Natural killer cell (primary cell): ENCODE results near the gene LRRN2. TPM values are rescaled to one million over a fixed set of nuclear protein-coding genes. Genes with fewer than 3 reads are reported as not detected.

Source experiments
- ATAC-seq, 3 donors: fragments of 150-1000 bp in 2 of 3; fragments of 200-7000 bp in 1 of 3; cut with Tn5 transposase; 1 replicate in 1 of 3; 2 replicates in 2 of 3; pipeline ENCODE4 v1.10.0; 2021; ENCODE audit warnings: mild to moderate bottlenecking in 2 of 3, moderate library complexity in 2 of 3
- DNase-seq, 2 donors: peaks; one replicate each; pipeline versions ENCODE4 v3.0.0 to v3.0.0-alpha.2; 2013 to 2021; ENCODE audit warnings: mixed read lengths in 1 of 2
- H3K27ac ChIP-seq: one replicate; pipeline ENCODE4 v1.5.1; 2013; ENCODE audit warnings: mild to moderate bottlenecking, low read length
- H3K27me3 ChIP-seq: one replicate; pipeline ENCODE4 v1.6.1; 2013; ENCODE audit warnings: low read length; ENCODE audit not compliant: control insufficient read depth, insufficient read depth
- H3K36me3 ChIP-seq: one replicate; pipeline ENCODE4 v1.6.1; 2013; ENCODE audit warnings: low read length; ENCODE audit not compliant: control insufficient read depth, insufficient read depth
- H3K4me1 ChIP-seq: one replicate; pipeline ENCODE4 v1.6.1; 2013; ENCODE audit warnings: low read length; ENCODE audit not compliant: control insufficient read depth, insufficient read depth
- H3K4me3 ChIP-seq: one replicate; pipeline ENCODE4 v1.5.1; 2013; ENCODE audit warnings: low read length
- H3K9me3 ChIP-seq: one replicate; pipeline ENCODE4 v1.6.1; 2013; ENCODE audit warnings: low read length; ENCODE audit not compliant: control insufficient read depth, insufficient read depth
- H3K27ac Mint-ChIP-seq, 2 donors: one replicate each; pipeline ENCODE4 v1.8.0; 2022; ENCODE audit warnings: mild to moderate bottlenecking in 2 of 2, mixed read lengths in 2 of 2, moderate library complexity in 1 of 2
- H3K27me3 Mint-ChIP-seq, 2 donors: one replicate each; pipeline ENCODE4 v1.8.0; 2022; ENCODE audit warnings: low read depth in 2 of 2, mixed read lengths in 2 of 2
- H3K36me3 Mint-ChIP-seq: one replicate; pipeline ENCODE4 v1.8.0; 2022; ENCODE audit warnings: mixed read lengths
- H3K4me1 Mint-ChIP-seq, 2 donors: one replicate each; pipeline ENCODE4 v1.8.0; 2022; ENCODE audit warnings: mixed read lengths in 2 of 2
- H3K4me3 Mint-ChIP-seq: one replicate; pipeline ENCODE4 v1.8.0; 2022; ENCODE audit warnings: mild to moderate bottlenecking, moderate library complexity, mixed read lengths
- H3K9me3 Mint-ChIP-seq, 2 donors: one replicate each; pipeline ENCODE4 v1.8.0; 2022; ENCODE audit warnings: mixed read lengths in 2 of 2
- WGBS: methylation state at CpG from one replicate; pipeline ENCODE4 v1.1.7; 2013; ENCODE audit warnings: missing lambda C conversion rate; ENCODE audit not compliant: insufficient coverage; 5-methylcytosine and 5-hydroxymethylcytosine counted together
- intact Hi-C: fragments of 100-400 bp; cut with micrococcal nuclease; formaldehyde crosslinking; loops from one replicate; pipeline ENCODE4 v1.14.2; 2022
- total RNA-seq, 4 donors: library from RNA; stranded (reverse); fragments of 120-200 nt in 1 of 4; gene quantifications; one replicate each; pipeline versions ENCODE4 v1.2.3 to v1.2.4, GENCODE V29; 2013 to 2022
- TF ChIP-seq, protein P1 (sequence below): fragments of 200-600 bp; IDR thresholded peaks from one replicate; pipeline ENCODE4 v1.8.0; 2022; ENCODE audit warnings: antibody characterized with exemption

LRRN2 gene
- total RNA-seq, 3 donors from 2014 or later (not counting 1 experiment from before 2014, with no cell fraction given), result 0.10 to 0.27 TPM; not detected in 1

DNA sequence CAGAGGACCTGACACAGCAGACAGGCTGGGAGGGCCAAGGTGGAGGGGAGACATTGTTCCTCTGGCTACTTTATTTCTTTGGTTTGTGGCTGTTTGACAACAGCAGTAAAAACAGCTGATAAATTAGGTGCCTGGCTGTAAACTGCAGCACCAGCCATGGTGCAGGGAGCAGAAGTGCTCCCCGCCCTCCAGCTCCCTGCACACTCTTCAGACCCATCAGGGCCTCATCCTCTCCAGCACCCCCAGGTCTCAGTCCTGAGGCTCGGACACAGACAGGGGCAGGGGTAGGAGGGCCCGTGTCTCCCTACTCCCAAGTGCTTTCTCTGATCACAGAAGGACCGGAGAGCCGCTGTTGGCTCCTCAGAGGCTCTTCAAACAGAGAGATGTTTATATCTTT, 17.7 kb upstream of the LRRN2 start:
- H3K9me3 Mint-ChIP-seq, result no peaks in the 10 kb centered on the region
- H3K27ac Mint-ChIP-seq, result no peak overlapping the region
- H3K27me3 ChIP-seq, result no peaks in the 10 kb centered on the region
- H3K36me3 ChIP-seq, result no peaks in the 10 kb centered on the region
- no peak overlapping the region for H3K4me3 Mint-ChIP-seq
- TF ChIP-seq, protein P1, sequence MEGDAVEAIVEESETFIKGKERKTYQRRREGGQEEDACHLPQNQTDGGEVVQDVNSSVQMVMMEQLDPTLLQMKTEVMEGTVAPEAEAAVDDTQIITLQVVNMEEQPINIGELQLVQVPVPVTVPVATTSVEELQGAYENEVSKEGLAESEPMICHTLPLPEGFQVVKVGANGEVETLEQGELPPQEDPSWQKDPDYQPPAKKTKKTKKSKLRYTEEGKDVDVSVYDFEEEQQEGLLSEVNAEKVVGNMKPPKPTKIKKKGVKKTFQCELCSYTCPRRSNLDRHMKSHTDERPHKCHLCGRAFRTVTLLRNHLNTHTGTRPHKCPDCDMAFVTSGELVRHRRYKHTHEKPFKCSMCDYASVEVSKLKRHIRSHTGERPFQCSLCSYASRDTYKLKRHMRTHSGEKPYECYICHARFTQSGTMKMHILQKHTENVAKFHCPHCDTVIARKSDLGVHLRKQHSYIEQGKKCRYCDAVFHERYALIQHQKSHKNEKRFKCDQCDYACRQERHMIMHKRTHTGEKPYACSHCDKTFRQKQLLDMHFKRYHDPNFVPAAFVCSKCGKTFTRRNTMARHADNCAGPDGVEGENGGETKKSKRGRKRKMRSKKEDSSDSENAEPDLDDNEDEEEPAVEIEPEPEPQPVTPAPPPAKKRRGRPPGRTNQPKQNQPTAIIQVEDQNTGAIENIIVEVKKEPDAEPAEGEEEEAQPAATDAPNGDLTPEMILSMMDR, result no peak
- H3K4me1 ChIP-seq, result no peaks in the 10 kb centered on the region
- H3K9me3 ChIP-seq, result no peaks in the 10 kb centered on the region
- ATAC-seq (no peak), DNase-seq (no peak)
- H3K27ac ChIP-seq, result no peak overlapping the region
- H3K4me1 Mint-ChIP-seq, result no peaks in the 10 kb centered on the region
- peaks cover 4 to 6% of the 10 kb centered on the region in 2 donors for H3K27me3 Mint-ChIP-seq
- 44% methylated on average over 5 of the region's 5 CpGs for WGBS
- intact Hi-C loops, result no loop called here
- H3K36me3 Mint-ChIP-seq, result no peaks in the 10 kb centered on the region
- H3K4me3 ChIP-seq, result no peak overlapping the region

DNA sequence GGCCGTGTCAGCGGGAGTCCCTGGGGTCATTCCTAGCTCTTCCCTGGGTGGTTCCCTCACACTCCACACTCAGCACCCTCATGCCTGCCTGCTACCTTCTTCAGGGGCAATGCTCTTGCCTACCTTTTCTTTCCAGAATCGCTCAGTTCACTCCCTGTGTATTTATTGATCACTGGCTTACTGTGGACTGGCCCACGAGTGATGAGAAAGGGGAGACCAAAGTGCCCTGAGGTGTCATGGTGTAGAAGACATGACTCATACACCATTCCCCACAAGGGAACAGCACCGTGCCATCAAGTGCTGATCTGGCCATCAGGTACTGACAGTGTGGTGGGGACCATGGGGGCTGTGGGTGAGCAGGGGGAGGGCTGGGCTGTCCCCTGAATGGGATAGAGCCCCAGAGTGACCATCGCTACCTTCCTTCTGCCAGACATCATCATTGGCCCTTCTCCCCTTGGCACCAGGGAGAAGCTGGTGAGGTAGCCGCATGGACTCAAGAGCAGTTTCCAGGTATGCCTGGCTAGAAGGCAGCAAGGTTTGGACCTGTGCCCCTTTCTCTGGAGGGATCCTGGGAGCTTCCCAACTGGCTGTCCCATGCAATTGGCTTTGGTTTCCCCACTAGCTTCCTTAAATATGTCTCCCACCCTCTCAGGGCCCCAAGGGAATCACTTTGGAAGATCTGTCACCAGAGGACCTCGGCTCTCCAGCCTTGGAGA, 17.2 kb upstream of the LRRN2 start:
- Histone ChIP-seq H3K9me3 (no peaks in the 10 kb centered on the region), H3K27ac (no peak overlapping the region), H3K27me3 (no peaks in the 10 kb centered on the region), H3K4me3 (no peak overlapping the region), H3K36me3 (no peaks in the 10 kb centered on the region), H3K4me1 (no peaks in the 10 kb centered on the region)
- Mint-ChIP-seq H3K4me1 (no peaks in the 10 kb centered on the region), H3K9me3 (no peaks in the 10 kb centered on the region), H3K27ac (no peak overlapping the region), H3K4me3 (no peak overlapping the region), H3K27me3 (peaks cover 4 to 6% of the 10 kb centered on the region in 2 donors), H3K36me3 (no peaks in the 10 kb centered on the region)
- intact Hi-C loops, result no loop called here
- ATAC-seq (no peak), DNase-seq (no peak)
- TF ChIP-seq, protein P1, result no peak
- WGBS, result 87% methylated on average over 5 of the region's 8 CpGs

DNA sequence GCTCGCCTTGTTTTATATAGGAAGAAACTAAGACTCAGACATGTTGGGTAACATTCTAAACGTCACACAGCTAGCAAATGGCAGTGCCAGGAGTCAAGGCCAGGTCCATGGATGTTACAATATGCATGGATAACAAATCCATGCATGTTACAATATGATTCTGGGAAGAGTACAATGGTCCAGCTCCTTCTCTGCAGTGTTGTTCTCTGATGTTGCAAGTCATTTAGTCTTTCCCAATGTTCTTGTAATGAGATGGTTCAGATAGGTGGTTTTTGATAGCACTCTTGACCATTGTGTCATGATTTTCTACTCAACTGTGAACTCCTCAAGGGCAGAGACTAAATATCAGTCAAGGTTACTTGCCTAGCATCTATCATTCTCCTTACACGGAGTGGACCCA, 15.7 kb upstream of the LRRN2 start:
- no peak overlapping the region for H3K27ac Mint-ChIP-seq

More for the DNA sequence above, 15.7 kb upstream of the LRRN2 start:
- Histone ChIP-seq H3K4me1 (no peaks in the 10 kb centered on the region), H3K4me3 (no peak overlapping the region), H3K27me3 (no peaks in the 10 kb centered on the region), H3K9me3 (no peaks in the 10 kb centered on the region), H3K36me3 (no peaks in the 10 kb centered on the region), H3K27ac (no peak overlapping the region)
- DNase-seq, result no peak
- no peak overlapping the region for H3K4me3 Mint-ChIP-seq
- 94% methylated on average over 3 of the region's 3 CpGs for WGBS
- ATAC-seq, result no peak
- intact Hi-C loops, result no loop called here
- TF ChIP-seq, protein P1, result no peak
- H3K4me1 Mint-ChIP-seq, result no peaks in the 10 kb centered on the region
- no peaks in the 10 kb centered on the region for H3K9me3 Mint-ChIP-seq
- no peaks in the 10 kb centered on the region for H3K36me3 Mint-ChIP-seq
- H3K27me3 Mint-ChIP-seq, result peaks cover 2 to 6% of the 10 kb centered on the region in 2 donors
